GM12878 (cell line): ENCODE data around the gene PASK. TPM values are rescaled to one million over a fixed set of nuclear protein-coding genes. Genes with fewer than 3 reads are reported as not detected.
A peak's percentile ranks its signal among the peaks of the same experiment; 100 is the strongest.

Experiments
- ATAC-seq: fragments of 200-7000 bp; cut with Tn5 transposase; 3 replicates; pipeline ENCODE4 v1.9.1; 2020; ENCODE audit warnings: mild to moderate bottlenecking, moderate library complexity
- BruUV-seq: library from RNA; stranded (reverse); fragments of 400-500 nt; replicated peaks from 2 replicates; lab custom pipeline; 2021; lab: Mats Ljungman, UMichigan
- CTCF ChIA-PET: fragments of 300-600 bp; sonication (Branson Sonifier 250); formaldehyde crosslinking; extraction: SDS; loops from one replicate; lab custom pipeline; 2021; ENCODE audit warnings: inconsistent platforms; lab: Yijun Ruan, JAX
- POLR2A ChIA-PET: fragments of 350-600 bp; formaldehyde crosslinking; extraction: SDS; loops from one replicate; lab custom pipeline; 2021; ENCODE audit warnings: inconsistent platforms; lab: Charles Lee
- RAD21 ChIA-PET: fragments of 300-600 bp; sonication (Branson Sonifier 250); formaldehyde crosslinking; loops from one replicate; lab custom pipeline; 2023; ENCODE audit warnings: antibody characterized with exemption; ENCODE audit not compliant: unreplicated experiment; lab: Charles Lee
- SMC1A ChIA-PET: fragments of 300-600 bp; sonication (Branson Sonifier 250); formaldehyde crosslinking; loops from one replicate; lab custom pipeline; 2023; ENCODE audit not compliant: unreplicated experiment, uncharacterized antibody; lab: Charles Lee
- DNase-seq: peaks from one replicate; pipeline ENCODE4 v3.0.0-alpha.2; 2011; ENCODE audit warnings: low read depth, low spot score
- FAIRE-seq: peaks from 3 replicates; lab custom pipeline; 2011; peaks lifted over from hg19 to GRCh38; lab: Jason Lieb, UNC
- H2AFZ ChIP-seq: 2 replicates; pipeline ENCODE4 v1.6.0; 2011; ENCODE audit warnings: low read depth, low read length, control low read depth; ENCODE audit not compliant: control insufficient read depth
- H3K27ac ChIP-seq: 2 replicates; pipeline ENCODE4 v1.5.1; 2011; ENCODE audit warnings: control low read depth; ENCODE audit not compliant: control insufficient read depth, insufficient read depth
- H3K27me3 ChIP-seq, 2 experiments: replicated peaks in 1 of 2; 2 replicates each; pipeline versions ENCODE4 v1.6.0 to v1.6.1; 2011; ENCODE audit warnings: low read length in 1 of 2; ENCODE audit not compliant: control insufficient read depth in 2 of 2, insufficient read depth in 2 of 2
- H3K36me3 ChIP-seq, 2 experiments: 2 replicates each; pipeline ENCODE4 v1.5.1; 2011; ENCODE audit warnings: low read length in 1 of 2; ENCODE audit not compliant: control insufficient read depth in 2 of 2, insufficient read depth in 2 of 2
- H3K4me1 ChIP-seq: 2 replicates; pipeline ENCODE4 v1.6.1; 2011; ENCODE audit warnings: mild to moderate bottlenecking, low read length, moderate library complexity, mixed read lengths; ENCODE audit not compliant: control insufficient read depth, insufficient read depth
- H3K4me2 ChIP-seq: 2 replicates; pipeline ENCODE4 v1.6.0; 2011; ENCODE audit warnings: control low read depth; ENCODE audit not compliant: control insufficient read depth, insufficient read depth
- H3K4me3 ChIP-seq: fragments of 200-600 bp; sonication (generic); 2 replicates; pipeline ENCODE4 v1.5.1; 2016
- H3K79me2 ChIP-seq: 2 replicates; pipeline ENCODE4 v1.6.0; 2011; ENCODE audit warnings: low read length; ENCODE audit not compliant: control insufficient read depth, insufficient read depth
- H3K9ac ChIP-seq: 2 replicates; pipeline ENCODE4 v1.8.0; 2011; ENCODE audit warnings: low read length, control low read depth, mixed read lengths; ENCODE audit not compliant: control insufficient read depth, insufficient read depth
- H3K9me3 ChIP-seq: replicated peaks from 3 replicates; pipeline ENCODE4 v1.5.1; 2011; ENCODE audit warnings: mild to moderate bottlenecking, low read length; ENCODE audit not compliant: control insufficient read depth, insufficient read depth
- H4K20me1 ChIP-seq: 2 replicates; pipeline ENCODE4 v1.6.0; 2011; ENCODE audit not compliant: control insufficient read depth, insufficient read depth
- ASH2L ChIP-seq: fragments of 300-600, 200-600 bp; sonication (generic); IDR thresholded peaks from 2 replicates; pipeline ENCODE4 v1.6.1; 2017; ENCODE audit warnings: low read depth, mild to moderate bottlenecking, borderline replicate concordance
- BMI1 ChIP-seq: fragments of 450-650 bp; IDR thresholded peaks from 2 replicates; pipeline ENCODE4 v1.6.1; 2016; ENCODE audit warnings: mild to moderate bottlenecking, moderate library complexity, borderline replicate concordance
- CBFB ChIP-seq: IDR thresholded peaks from 2 replicates; pipeline ENCODE4 v1.6.1; 2016; ENCODE audit warnings: antibody characterized with exemption, low read depth
- CREB1 ChIP-seq: IDR thresholded peaks from 2 replicates; pipeline ENCODE4 v1.6.1; 2012; ENCODE audit warnings: low read depth, mild to moderate bottlenecking, inconsistent platforms
- EED ChIP-seq: sonication (generic); IDR thresholded peaks from 2 replicates; pipeline ENCODE4 v1.6.1; 2016; ENCODE audit warnings: antibody characterized with exemption, low read depth
- EGR1 ChIP-seq, 2 experiments: IDR thresholded peaks; 1 replicate in 1 of 2; 2 replicates in 1 of 2; pipeline ENCODE4 v1.6.1; 2011 to 2012; ENCODE audit warnings: low read depth in 2 of 2, low read length in 2 of 2, borderline replicate concordance in 1 of 2, mild to moderate bottlenecking in 1 of 2, moderate library complexity in 1 of 2
- HDAC2 ChIP-seq: fragments of 200-600 bp; sonication (generic); IDR thresholded peaks from 2 replicates; pipeline ENCODE4 v1.6.1; 2017
- MAX ChIP-seq: IDR thresholded peaks from 2 replicates; pipeline ENCODE4 v1.6.1; 2012; ENCODE audit warnings: low read depth, low read length, improper control_type of control experiment
- NBN ChIP-seq: fragments of 450-650 bp; IDR thresholded peaks from 2 replicates; pipeline ENCODE4 v1.6.1; 2016
- NR2C1 ChIP-seq: fragments of 450-650 bp; IDR thresholded peaks from 2 replicates; pipeline ENCODE4 v1.6.1; 2017; ENCODE audit warnings: antibody characterized with exemption, mild to moderate bottlenecking, moderate library complexity
- PRDM15 ChIP-seq: fragments of 450-650 bp; formaldehyde crosslinking; IDR thresholded peaks from 2 replicates; pipeline ENCODE4 v1.4.0; 2020; ENCODE audit warnings: mild to moderate bottlenecking, moderate library complexity
- RAD21 ChIP-seq: IDR thresholded peaks from 2 replicates; pipeline ENCODE4 v1.6.1; 2011; ENCODE audit warnings: mild to moderate bottlenecking, low read depth, low read length, moderate library complexity; ENCODE audit not compliant: insufficient read depth
- SMAD1 ChIP-seq: fragments of 450-650 bp; IDR thresholded peaks from 2 replicates; pipeline ENCODE4 v1.6.1; 2018; ENCODE audit warnings: mild to moderate bottlenecking, low read depth; ENCODE audit not compliant: partially characterized antibody
- SP1 ChIP-seq: IDR thresholded peaks from one replicate; pipeline ENCODE4 v1.6.1; 2011; ENCODE audit warnings: low read depth, low read length
- SREBF1 ChIP-seq: IDR thresholded peaks from 2 replicates; pipeline ENCODE4 v1.6.1; 2012; ENCODE audit warnings: mild to moderate bottlenecking, low read length
- STAT3 ChIP-seq: IDR thresholded peaks from 2 replicates; pipeline ENCODE4 v1.6.1; 2011; ENCODE audit warnings: low read depth, low read length, improper control_type of control experiment
- WRNIP1 ChIP-seq: IDR thresholded peaks from 2 replicates; pipeline ENCODE4 v1.6.1; 2011; ENCODE audit warnings: low read depth, low read length, improper control_type of control experiment, borderline replicate concordance
- ZNF384 ChIP-seq: IDR thresholded peaks from 2 replicates; pipeline ENCODE4 v1.6.1; 2012; ENCODE audit warnings: low read depth, mild to moderate bottlenecking, low read length, improper control_type of control experiment, borderline replicate concordance
- ZNF622 ChIP-seq: fragments of 450-650 bp; IDR thresholded peaks from 2 replicates; pipeline ENCODE4 v1.6.1; 2017; ENCODE audit warnings: mild to moderate bottlenecking, inconsistent platforms
- WGBS: methylation state at CpG from one replicate; pipeline ENCODE4 v1.1.6; 2016; ENCODE audit warnings: low lambda C conversion rate; ENCODE audit not compliant: insufficient replicate concordance, insufficient coverage; ENCODE audit errors: missing lambda C conversion rate; 5-methylcytosine and 5-hydroxymethylcytosine counted together
- in situ Hi-C: fragments of 300-500 bp; cut with MboI; formaldehyde crosslinking; loops from 9 replicates; pipeline ENCODE4 v1.14.3; 2018; ENCODE audit warnings: mixed read lengths
- intact Hi-C: fragments of 100-400 bp; cut with micrococcal nuclease; formaldehyde crosslinking; loops from one replicate; pipeline ENCODE4 v1.14.2; 2022; ENCODE audit not compliant: unreplicated experiment
- polyA plus RNA-seq, 11 experiments: library from polyadenylated mRNA; depleted of rRNA in 4 of 11; unstranded in 6 of 11; stranded (reverse) in 5 of 11; fragments of >200 nt; fragmentation: Nextera tagmentation in 4 of 11; fragmentation: Illumina TruSeq in 1 of 11; extraction: Ambion mirVana in 4 of 11; extraction: Trizol in 1 of 11; gene quantifications; 1 replicate in 1 of 11; 2 replicates in 10 of 11; pipeline versions ENCODE4 v1.2.1 to v1.2.3, GENCODE V29; 2011 to 2016; ENCODE audit warnings: inconsistent platforms in 2 of 11, missing spikeins in 2 of 11, low read depth in 1 of 11
- total RNA-seq, 4 experiments: library from RNA; depleted of rRNA in 3 of 4; stranded (reverse); fragments of >200 nt in 3 of 4; fragmentation: Illumina TruSeq in 1 of 4; extraction: Trizol in 1 of 4; gene quantifications; 2 replicates each; pipeline versions ENCODE4 v1.2.1 to v1.2.3, GENCODE V29; 2013 to 2021

The PASK gene
- total and polyA plus RNA-seq, 10 of the 15 experiments (the other 5 are each of a cell fraction or from before 2014, with no cell fraction given), result 9.6 to 62.2 (median 28.5) TPM

GRCh38 chr2:241088376-241088775 is 60.9 kb downstream of the PASK start (continued):
- no peak for TF ChIP-seq PRDM15 (CRISPR knock-in tag)
- TF ChIP-seq ZNF622, result no peak
- TF ChIP-seq WRNIP1, result no peak
- no peak for TF ChIP-seq CREB1

GRCh38 chr2:241087420-241088268 is 61.6 kb downstream of the PASK start:
- in situ Hi-C loops (no loop called here), intact Hi-C loops (loop anchor here (1.0 to 10.0 kb wide), 2 partner anchors 10 to 57 kb away; partner anchors contain the start of gene PASK)
- DNase-seq (peak; percentile 78), FAIRE-seq (peak; percentile 64), ATAC-seq (peak; percentile 88)
- 13% methylated on average over 29 of the region's 29 CpGs for WGBS
- peaks cover 9 to 23% of the 10 kb centered on the region in 2 experiments for H3K36me3 ChIP-seq
- RAD21 ChIA-PET, result interaction anchor here (0.9 to 1.7 kb wide), 10 partner anchors 9 to 63 kb away, joined by 3 to 13 read pairs (median 4); partner anchors contain the start of genes PASK and PPP1R7
- POLR2A ChIA-PET, result interaction anchor here (0.6 to 3.4 kb wide), 6 partner anchors 13 to 231 kb away, joined by 4 to 22 read pairs (median 4); partner anchors contain the start of genes MTERF4, PASK and PPP1R7
- H3K27ac ChIP-seq, result peak overlapping the region; percentile 88
- no peaks in the 10 kb centered on the region; the same call in 1 of the 2 replicates for H3K79me2 ChIP-seq
- SMC1A ChIA-PET, result interaction anchor here (0.6 to 2.0 kb wide), 14 partner anchors 8 to 271 kb away, joined by 3 to 12 read pairs (median 3); partner anchors contain the start of genes PASK and PPP1R7
- H3K4me2 ChIP-seq, result peak overlapping the region; percentile 60
- no peaks in the 10 kb centered on the region for H3K27me3 ChIP-seq
- H2AFZ ChIP-seq, result peak overlapping the region; percentile 19; the same call in 1 of the 2 replicates
- H3K9me3 ChIP-seq, result no peaks in the 10 kb centered on the region; the same call in 2 of the 3 replicates
- CTCF ChIA-PET, result interaction anchor here (0.8 to 2.0 kb wide), 8 partner anchors 9 to 791 kb away, joined by 3 to 7 read pairs (median 3); partner anchors contain the start of gene MTERF4
- peaks cover 19% of the 10 kb centered on the region for H3K4me1 ChIP-seq
- H3K4me3 ChIP-seq, result no peak overlapping the region
- no peaks in the 10 kb centered on the region for H4K20me1 ChIP-seq
- BruUV-seq, result TSS peak; percentile 42
- H3K9ac ChIP-seq, result peak overlapping the region; percentile 69
- TF ChIP-seq STAT3 (0 out of 2 replicates have a peak, but pooled peaks have one; percentile 69), RAD21 (no peak), ZNF384 (no peak), ASH2L (no peak), SMAD1 (no peak), HDAC2 (no peak), EGR1 (IDR thresholded peaks at IDR 0.05; ENCODE audit: borderline replicate concordance in 1 of 2, low read depth in 2 of 2, low read length in 2 of 2) (0 out of 3 replicates have a peak, but pooled peaks of 1 of the 2 experiments have one; percentile 29), BMI1 (peak; percentile 47; the same call in 1 of the 2 replicates), CBFB (no peak), NR2C1 (no peak), SREBF1 (0 out of 2 replicates have a peak, but pooled peaks have one; percentile 21), NBN (no peak; the same call in 1 of the 2 replicates), SP1 (peak; percentile 53), EED (peak; percentile 72), MAX (peak; percentile 54; the same call in 1 of the 2 replicates)
